ENCODE measurements around the gene ZBTB2.

DNA sequence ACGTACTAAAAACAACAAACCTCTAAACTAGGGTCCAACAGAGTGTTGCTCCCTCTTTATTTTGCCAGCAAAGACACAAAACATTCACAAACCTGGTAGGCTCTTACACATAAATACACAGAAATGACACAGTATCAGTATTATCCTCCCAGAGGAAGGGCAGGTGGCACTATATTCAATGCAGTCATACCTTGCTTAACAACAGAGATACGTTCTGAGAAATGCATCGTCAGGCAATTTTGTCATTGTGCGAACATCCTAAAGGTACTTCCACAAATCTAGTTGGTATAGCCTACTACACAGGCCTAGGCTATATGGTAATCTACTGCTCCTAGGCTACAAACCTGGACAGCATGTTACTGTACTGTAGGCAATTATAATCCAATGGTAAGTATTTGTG is 9.6 kb downstream of the ZBTB2 start:
- TF ChIP-seq GATA2 (IDR thresholded peaks at IDR 0.05; ENCODE audit: low read depth, low read length) (no peak), GATA3 (IDR thresholded peaks at IDR 0.05; ENCODE audit: low read depth, low read length) (no peak)
